ENCODE data around the gene FKTN.

DNA sequence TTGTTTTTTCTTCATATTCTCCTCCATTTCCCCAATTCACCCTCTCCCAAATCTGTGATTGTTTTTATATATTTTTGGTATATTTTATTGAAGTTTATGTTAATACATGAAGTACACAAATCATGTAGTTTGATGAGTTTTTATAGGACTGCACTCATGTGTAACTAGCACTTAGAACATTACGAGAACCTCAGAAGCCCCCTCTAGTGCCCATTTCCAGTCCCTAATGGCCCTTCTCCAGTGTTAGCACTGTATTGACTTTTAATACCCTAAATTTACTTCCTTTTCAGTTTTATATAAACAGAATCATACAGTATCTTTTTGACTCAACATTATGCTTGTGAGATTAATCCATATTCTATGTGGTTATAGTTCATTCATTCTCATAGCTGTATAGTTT, 18.5 kb upstream of the FKTN start:
- TF ChIP-seq, protein P1, sequence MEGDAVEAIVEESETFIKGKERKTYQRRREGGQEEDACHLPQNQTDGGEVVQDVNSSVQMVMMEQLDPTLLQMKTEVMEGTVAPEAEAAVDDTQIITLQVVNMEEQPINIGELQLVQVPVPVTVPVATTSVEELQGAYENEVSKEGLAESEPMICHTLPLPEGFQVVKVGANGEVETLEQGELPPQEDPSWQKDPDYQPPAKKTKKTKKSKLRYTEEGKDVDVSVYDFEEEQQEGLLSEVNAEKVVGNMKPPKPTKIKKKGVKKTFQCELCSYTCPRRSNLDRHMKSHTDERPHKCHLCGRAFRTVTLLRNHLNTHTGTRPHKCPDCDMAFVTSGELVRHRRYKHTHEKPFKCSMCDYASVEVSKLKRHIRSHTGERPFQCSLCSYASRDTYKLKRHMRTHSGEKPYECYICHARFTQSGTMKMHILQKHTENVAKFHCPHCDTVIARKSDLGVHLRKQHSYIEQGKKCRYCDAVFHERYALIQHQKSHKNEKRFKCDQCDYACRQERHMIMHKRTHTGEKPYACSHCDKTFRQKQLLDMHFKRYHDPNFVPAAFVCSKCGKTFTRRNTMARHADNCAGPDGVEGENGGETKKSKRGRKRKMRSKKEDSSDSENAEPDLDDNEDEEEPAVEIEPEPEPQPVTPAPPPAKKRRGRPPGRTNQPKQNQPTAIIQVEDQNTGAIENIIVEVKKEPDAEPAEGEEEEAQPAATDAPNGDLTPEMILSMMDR (IDR thresholded peaks at IDR 0.05; ENCODE audit: low read length) = peak; percentile 29; the same call in 1 of the 2 replicates
- no peak for TF ChIP-seq EZH2 (IDR thresholded peaks at IDR 0.05; ENCODE audit: borderline replicate concordance, low read length)
